Measurements from ENCODE around the gene TP53I11.

DNA sequence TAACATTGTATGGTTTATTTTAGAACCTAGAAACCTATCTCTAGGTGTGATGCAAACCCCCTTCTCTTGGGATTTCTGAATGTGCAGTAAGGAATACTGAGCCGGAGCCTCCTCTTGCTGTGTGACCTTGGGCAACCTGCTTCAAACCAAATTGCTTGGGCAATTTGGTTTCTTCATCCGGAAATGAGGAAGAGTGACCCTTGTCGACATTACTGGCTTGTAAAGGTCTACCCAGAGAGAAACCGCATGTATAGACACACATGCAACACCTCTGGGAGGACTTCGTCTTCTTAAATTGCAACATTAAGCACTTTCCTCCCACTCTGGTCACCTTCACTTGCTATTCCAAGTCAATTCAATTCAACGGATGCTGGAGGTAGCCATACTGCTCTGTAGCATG is 19.6 kb upstream of the TP53I11 start:
- TF ChIP-seq, protein P1, sequence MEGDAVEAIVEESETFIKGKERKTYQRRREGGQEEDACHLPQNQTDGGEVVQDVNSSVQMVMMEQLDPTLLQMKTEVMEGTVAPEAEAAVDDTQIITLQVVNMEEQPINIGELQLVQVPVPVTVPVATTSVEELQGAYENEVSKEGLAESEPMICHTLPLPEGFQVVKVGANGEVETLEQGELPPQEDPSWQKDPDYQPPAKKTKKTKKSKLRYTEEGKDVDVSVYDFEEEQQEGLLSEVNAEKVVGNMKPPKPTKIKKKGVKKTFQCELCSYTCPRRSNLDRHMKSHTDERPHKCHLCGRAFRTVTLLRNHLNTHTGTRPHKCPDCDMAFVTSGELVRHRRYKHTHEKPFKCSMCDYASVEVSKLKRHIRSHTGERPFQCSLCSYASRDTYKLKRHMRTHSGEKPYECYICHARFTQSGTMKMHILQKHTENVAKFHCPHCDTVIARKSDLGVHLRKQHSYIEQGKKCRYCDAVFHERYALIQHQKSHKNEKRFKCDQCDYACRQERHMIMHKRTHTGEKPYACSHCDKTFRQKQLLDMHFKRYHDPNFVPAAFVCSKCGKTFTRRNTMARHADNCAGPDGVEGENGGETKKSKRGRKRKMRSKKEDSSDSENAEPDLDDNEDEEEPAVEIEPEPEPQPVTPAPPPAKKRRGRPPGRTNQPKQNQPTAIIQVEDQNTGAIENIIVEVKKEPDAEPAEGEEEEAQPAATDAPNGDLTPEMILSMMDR (IDR thresholded peaks at IDR 0.05; ENCODE audit: low read length) = no peak
- no peak for TF ChIP-seq EZH2 (optimal IDR thresholded peaks at IDR 0.05; ENCODE audit: low read depth, low read length)
- TF ChIP-seq EZH2phosphoT487 (IDR thresholded peaks at IDR 0.05; ENCODE audit: low read length) = no peak
